HG03469 (cell line): Measurements from ENCODE around the gene WDCP.
"Not testable (repeated sequence)": the region's sequence is repeated elsewhere in the genome, so short reads cannot be mapped to it uniquely, and the experiment has no call there.

Source experiments
- ATAC-seq: cut with Tn5 transposase; IDR thresholded peaks from one replicate; pipeline ENCODE4 v1.9.1; 2021; ENCODE audit warnings: mild to moderate bottlenecking, moderate library complexity, moderate number of reproducible peaks; ENCODE audit not compliant: unreplicated experiment

Gene WDCP

DNA sequence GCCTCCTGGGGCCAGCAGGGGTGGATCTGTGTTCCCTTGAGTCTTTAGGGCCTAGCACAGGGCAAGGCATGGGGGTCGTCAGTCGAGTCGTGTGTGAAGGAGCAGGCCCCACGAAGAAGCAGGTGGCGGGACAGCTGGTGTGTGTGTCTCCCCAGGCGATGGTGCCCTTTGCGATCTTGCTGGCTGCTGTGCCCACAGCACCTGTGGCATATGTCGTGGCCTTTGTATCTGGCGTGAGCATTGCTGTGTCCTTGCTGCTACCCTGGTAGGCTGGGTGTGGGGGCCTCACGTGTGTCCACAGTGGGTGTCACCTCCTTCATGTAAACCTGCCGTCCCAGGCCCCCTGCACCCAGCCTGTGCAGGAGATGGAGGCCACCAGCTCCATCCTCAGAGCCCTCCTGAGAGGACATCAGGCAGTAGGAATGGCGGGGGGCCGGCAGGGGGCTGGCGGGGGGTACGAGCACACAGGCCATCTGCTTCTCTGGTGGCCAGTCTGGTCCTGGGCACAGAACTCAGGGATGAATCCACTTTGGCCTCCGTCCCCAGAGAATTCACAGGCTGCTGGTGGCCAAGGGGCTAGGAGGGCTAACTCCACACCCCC lies 24.1 kb downstream of the WDCP start:
- no peak for ATAC-seq

- no peak for ATAC-seq
Measured at GRCh38 chr2:24022324-24022974, 24.7 kb downstream of the WDCP start.

DNA sequence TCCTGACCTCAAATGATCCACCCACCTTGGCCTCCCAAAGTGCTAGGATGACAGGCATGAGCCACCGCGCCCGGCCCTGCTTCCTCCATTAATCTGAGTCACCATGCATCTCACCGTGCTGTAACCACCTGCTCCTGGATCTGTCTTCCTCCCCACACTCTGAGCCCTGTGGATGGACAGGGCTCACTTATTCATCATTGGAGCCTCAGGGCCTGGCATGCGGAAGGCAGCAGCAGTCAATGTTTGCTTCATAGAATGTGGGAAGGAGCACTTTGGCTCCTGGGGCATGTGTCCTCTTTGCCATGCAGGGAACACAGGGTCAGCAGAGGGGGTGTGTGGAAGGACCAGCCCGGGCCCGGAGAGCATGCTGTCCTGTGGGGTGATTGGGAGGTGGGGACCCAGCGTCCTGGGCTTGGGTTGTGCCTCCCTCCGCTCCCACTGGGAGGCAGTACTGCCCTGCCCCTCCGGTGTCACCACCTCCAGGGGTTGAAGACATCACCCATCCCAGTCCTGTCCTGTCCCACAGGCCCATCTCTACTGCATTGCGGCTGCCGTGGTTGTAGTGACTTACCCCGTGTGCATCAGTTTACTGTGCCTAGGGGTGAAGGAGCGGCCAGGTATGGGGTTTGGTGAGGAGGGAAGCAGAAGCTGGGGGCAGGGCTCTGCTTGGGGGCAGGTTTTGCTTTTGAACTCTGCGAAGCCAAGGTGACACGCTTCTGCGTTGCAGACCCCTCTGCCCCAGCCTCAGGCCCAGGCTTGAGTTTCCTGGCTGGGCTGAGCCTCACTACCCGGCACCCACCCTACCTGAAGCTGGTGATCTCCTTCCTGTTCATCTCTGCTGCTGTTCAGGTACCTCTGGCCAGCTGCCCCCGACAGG lies 25.8 kb downstream of the WDCP start:
- no peak for ATAC-seq

- no peak for ATAC-seq
Measured at GRCh38 chr2:24020244-24020643, 26.9 kb downstream of the WDCP start.

DNA sequence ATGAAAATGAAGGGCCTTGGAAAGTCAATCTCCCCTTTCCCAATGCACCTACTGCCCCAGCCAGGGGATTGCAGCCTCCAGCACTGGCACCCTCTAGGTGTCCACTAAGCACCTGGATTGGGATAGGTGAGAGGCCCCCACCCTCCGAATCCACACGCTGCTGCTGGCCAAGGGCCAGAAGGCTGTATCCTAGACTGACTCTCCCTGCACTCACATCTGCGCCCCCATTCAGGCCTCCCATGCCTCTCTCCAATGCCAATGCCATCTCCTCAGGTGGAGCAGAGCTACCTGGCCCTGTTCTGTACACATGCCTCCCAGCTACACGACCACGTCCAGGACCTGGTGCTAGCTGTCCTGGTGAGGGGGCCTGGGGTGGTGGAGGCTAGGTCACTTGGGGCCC lies 27.5 kb downstream of the WDCP start:
- ATAC-seq, result no peak

- ATAC-seq, result no peak
Measured at GRCh38 chr2:24018241-24018640, 28.9 kb downstream of the WDCP start.

GRCh38 chr2:24017711-24018110 lies 29.5 kb downstream of the WDCP start:
- no peak for ATAC-seq

- ATAC-seq, result no peak
Measured at GRCh38 chr2:24016853-24017703, 30.1 kb downstream of the WDCP start.

DNA sequence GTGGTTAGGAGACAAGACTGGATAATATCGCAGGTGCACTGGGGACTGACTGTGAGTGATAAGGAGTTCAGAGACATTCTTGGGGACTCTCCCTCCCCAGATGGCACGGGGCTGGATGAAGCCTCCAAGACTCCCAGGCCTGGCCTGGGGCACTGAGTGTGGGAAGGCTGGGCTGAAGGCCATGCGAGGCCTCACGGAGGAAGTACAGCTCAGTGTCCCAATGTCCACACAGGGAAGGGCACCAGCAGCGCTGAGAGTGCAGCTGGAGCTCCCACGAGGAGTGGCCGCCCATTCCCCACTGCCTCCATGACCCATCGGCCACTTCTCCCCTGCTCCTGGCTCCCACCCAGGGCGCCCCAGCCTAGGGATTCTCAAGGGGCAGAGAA lies 30.8 kb downstream of the WDCP start:
- no peak for ATAC-seq

- ATAC-seq, result no peak
Measured at GRCh38 chr2:24015562-24016375, 31.4 kb downstream of the WDCP start.

- ATAC-seq, result not testable (repeated sequence)
Measured at GRCh38 chr2:24014902-24015301, 32.3 kb downstream of the WDCP start.

DNA sequence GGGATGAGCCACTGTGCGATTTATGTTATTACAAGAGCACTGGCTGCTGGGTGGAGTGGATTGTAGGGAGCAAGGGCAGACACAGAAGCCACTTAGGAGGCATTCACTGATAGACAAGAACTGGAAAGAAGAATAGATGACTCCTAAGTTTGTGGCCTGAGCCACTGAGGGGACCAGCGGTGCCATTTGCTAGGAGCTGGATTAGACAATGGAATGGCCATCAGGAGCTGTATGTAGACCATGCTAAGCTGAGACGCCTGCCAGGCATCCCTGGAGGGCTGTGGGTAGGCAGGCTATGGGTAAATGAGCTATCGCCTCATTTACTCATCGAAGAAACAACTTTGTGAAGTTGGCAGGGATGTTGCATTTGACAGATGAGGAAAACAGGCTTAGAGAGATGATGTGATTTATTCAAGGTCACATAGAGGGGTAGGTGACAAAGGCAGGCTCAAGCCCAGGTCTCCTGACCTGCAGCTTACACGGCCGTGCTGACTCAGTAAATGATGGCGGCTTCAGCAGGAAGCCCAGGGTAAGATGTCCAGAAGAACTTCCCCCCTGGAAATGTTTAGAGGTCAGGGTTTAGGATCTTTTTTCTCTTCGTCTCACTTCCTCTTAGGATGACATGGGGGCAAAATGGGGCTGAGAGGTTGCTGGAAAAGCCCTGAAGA lies 34.5 kb downstream of the WDCP start:
- ATAC-seq, result no peak

DNA sequence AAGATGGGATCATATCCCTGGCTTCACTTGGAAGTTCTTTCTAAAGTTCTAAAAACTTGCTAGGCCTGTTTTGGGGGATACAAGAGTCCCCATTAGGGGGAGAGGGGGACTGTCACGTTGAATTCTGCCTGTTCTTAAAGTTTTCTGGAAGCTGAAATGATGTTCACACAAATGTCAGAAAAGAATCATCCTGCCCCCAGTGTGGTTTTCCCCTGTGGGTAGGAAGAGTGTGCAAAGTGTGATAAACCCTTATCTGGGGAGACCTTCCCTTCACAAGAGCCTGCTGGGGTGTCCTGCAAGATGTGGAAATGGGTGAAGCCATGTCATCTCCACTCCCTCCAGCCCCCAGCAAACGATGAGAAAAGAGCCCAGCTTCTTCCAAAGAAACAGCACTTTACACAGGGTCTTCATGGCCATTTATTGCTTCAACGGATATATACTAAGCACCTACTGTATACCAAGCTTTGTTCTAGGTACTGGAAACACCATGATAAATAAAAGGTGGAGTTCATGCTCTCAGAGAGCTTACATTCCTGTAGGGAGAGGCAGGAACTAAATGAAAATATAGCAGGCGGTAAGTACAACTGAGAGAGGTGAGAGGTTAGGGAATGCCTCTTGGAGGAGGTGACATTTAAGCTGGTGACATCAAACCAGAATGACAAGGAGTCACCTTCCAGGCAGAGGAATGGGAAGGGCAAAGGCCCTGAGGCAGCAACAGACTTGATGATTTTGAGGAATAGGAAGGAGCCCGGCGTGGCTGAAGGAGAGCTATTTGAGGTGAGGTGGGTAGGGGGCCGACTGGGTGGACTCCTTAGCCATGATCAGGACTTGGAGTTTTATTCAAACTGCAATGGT lies 35.7 kb downstream of the WDCP start:
- no peak for ATAC-seq

DNA sequence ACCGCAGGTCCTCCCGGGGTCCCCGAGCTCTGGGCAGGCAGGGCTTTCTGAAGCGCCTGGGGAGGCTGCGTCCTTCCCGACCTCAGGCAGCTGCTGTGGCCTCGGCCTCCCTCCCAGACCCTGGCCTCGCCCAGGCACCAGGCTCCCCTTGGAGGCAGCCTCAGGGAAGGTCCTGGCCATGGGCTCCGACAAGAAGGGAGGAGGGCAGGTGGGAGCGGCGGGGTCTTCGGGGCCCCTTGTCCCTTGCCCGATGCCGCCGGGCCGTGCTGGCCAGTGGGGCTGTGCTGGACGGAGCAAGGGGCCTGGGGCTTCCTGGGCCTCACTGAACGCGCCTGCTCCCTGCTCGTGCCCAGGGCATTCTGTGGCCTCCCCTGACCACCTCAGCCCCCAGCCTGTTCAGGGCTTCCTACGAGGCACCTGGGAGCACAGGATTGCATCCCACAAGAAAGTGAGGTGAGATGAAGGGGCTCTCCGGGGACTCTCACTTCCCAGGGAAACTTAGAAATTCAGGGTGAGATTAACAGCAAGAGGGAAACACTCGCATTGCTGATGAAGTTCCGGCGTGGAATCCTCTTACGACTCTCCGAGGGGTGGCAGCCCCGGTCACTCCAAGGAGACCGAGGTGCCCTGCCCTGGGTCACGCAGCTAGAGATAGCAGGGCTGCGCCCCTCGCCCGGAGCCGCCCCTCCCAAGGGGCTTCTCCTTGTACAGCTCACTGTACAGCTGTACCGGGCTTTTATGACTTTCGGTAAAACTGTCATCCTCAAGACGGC lies 36.5 kb downstream of the WDCP start:
- ATAC-seq, result no peak

DNA sequence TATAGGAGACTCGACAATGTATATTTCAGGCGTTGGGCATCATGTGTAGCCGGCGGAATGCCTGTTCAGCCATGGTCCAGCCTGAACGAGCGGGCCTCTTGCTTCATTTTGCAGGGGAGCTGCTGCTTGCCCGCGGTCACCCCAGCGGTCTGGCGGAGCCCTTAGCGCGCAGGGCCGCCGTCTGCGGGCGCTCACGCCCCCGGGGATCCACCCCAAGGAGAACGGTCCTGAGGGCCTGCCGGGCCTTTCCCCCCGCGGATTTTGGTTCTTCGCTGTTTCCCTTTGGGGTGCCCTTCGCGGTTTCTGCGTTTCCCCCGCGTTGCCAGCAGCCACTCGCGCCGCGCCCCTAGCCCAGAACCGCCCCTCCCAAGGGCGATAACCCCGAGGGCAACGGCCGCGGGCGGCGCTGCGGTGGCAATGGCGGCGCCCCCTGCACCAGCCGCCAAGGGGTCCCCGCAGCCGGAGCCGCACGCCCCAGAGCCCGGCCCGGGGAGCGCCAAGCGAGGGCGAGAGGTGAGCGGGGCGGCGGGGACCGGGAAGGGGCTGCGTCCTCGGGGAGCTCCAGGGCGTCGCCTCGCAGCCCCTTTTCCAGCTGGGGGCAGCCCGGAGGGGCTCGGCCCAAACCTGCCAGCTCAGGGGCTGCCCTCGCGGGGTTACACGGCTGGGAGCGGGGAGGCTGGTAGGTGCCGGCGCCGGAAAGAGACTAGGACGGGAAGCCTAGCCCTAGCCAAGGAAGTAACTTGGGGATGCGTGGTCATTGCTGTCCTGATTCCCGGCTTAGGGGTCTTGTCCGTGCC lies 37.3 kb downstream of the WDCP start, which contains the start of gene MFSD2B:
MFSD2B (plus strand) TSS at position 406 of the 797 bp plus-strand sequence; CDS start at position 418, 12 bp downstream.
- no peak for ATAC-seq

DNA sequence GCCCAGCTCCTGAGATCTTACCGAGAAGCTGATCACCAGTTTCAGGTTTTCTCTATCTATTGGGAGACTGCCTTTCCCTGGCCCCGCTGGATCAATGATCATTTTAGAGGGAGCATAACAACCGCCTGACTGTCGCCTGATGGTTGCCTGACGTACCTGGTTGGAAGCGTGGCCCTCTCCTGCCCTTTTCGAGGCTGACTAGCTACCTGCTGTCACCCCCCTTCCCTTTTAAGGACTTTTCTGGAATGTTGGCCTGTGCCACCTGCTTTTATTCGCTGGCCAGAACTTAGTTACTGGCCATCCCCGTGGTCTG lies 37.9 kb downstream of the WDCP start:
- no peak for ATAC-seq

DNA sequence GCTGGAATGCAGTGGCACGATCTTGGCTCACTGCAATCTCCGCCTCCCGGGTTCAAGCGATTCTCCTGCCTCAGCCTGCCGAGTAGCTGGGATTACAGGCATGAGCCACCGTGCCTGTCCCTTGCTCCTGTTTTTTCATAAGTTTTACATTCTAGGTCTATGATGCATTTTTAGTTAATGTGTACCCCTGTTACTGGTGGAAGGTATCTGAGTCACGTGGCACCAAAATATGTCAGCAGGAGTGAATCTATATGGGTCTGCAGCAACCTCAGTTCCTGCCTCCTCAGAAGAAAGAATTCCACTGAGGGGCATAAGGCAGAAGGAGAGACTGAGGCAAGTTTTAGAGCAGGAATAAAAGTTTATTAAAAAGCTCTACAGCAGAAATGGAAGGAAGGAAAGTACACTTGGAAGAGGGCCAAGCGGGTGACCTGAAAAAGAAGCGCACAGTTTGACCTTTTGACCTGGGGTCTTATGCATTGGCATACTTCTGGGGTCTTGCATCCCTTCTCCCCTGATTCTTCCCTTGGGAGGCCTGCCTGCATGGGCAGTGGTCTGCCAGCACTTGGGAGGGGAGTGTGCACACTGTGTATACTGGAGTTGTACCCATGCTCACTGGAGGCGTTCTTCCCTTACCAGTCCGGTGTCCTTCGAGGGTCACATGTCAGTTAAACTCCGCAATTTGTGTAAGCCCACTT lies 38.4 kb downstream of the WDCP start:
- ATAC-seq, result no peak
